ENCODE measurements around the gene ZNF516. TPM values are rescaled to one million over a fixed set of nuclear protein-coding genes. Genes with fewer than 3 reads are reported as not detected.

The ZNF516 gene
- total and polyA plus RNA-seq, 2 experiments from 2014 or later = 17.8 to 29.4 TPM

- H2AFZ ChIP-seq = no peak overlapping the region
- H3K9ac ChIP-seq = no peak overlapping the region
- H3F3A ChIP-seq (ENCODE audit: insufficient read depth) = no peaks in the 10 kb centered on the region
- H3K4me3 ChIP-seq = no peak overlapping the region
- in situ Hi-C loops (cut with MboI) = no loop called here
- DNase-seq = no peak
- no peaks in the 10 kb centered on the region for H3K9me3 ChIP-seq (ENCODE audit: low read depth)
- no peak overlapping the region for H3K4me2 ChIP-seq (ENCODE audit: unreplicated experiment)
- peaks cover 72% of the 10 kb centered on the region for H3K79me2 ChIP-seq (ENCODE audit: insufficient read depth)
- 79 to 85% methylated on average over 9 of the region's 9 CpGs for WGBS, 2 experiments (ENCODE audit: low coverage in 1 of 2, low lambda C conversion rate in 2 of 2, missing lambda C conversion rate in 2 of 2)
- H3K27ac ChIP-seq = no peak overlapping the region
- H3K4me1 ChIP-seq (ENCODE audit: insufficient read depth) = no peaks in the 10 kb centered on the region
- H3K27me3 ChIP-seq (replicated peaks; ENCODE audit: insufficient read depth) = no peaks in the 10 kb centered on the region
- no peaks in the 10 kb centered on the region for H3K36me3 ChIP-seq (ENCODE audit: low read depth)
- no peaks in the 10 kb centered on the region for H3K9me2 ChIP-seq (ENCODE audit: insufficient read depth)
- H4K20me1 ChIP-seq (ENCODE audit: insufficient read depth) = peaks cover 23% of the 10 kb centered on the region; the same call in 1 of the 2 replicates
- TF ChIP-seq EZH2phosphoT487 (IDR thresholded peaks at IDR 0.05; ENCODE audit: insufficient read depth, low read depth) (no peak), EZH2 (IDR thresholded peaks at IDR 0.05; ENCODE audit: insufficient read depth, poor library complexity, severe bottlenecking) (no peak)
Measured at GRCh38 chr18:76388891-76389423, 106.1 kb downstream of the ZNF516 start.

DNA sequence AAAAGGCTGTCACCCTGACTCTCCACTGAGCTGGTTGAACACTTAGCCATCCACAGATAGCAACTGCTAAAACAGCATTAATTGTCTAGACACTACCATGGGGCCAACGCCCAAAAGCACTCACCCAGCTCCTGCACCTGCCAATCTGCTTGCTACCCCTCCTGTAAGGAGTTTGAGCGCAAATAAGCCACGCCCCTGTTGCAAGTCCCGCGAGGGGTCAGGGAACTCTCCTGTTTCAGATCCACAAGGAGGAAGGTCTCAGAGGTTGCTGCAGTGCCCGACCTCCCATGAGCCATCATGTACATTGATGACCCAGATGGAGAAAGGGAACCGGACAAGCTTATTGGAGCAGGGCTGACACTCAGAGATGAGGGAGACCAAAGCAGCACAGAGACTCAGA is 106.8 kb downstream of the ZNF516 start:
- 97 to 98% methylated on average over 7 of the region's 7 CpGs for WGBS, 2 experiments (ENCODE audit: low coverage in 1 of 2, low lambda C conversion rate in 2 of 2, missing lambda C conversion rate in 2 of 2)
- no peak for TF ChIP-seq EZH2 (IDR thresholded peaks at IDR 0.05; ENCODE audit: insufficient read depth, poor library complexity, severe bottlenecking)
- no peak for TF ChIP-seq EZH2phosphoT487 (IDR thresholded peaks at IDR 0.05; ENCODE audit: insufficient read depth, low read depth)
- no peaks in the 10 kb centered on the region for H3F3A ChIP-seq (ENCODE audit: insufficient read depth)
- in situ Hi-C loops (cut with MboI) = no loop called here
- no peaks in the 10 kb centered on the region for H3K4me1 ChIP-seq (ENCODE audit: insufficient read depth)
- no peak overlapping the region for H3K9ac ChIP-seq
- peaks cover 23% of the 10 kb centered on the region; the same call in 1 of the 2 replicates for H4K20me1 ChIP-seq (ENCODE audit: insufficient read depth)
- peaks cover 76% of the 10 kb centered on the region for H3K79me2 ChIP-seq (ENCODE audit: insufficient read depth)
- no peak for DNase-seq
- no peak overlapping the region for H3K4me3 ChIP-seq
- H3K9me3 ChIP-seq (ENCODE audit: low read depth) = no peaks in the 10 kb centered on the region
- H3K4me2 ChIP-seq (ENCODE audit: unreplicated experiment) = no peak overlapping the region
- H3K9me2 ChIP-seq (ENCODE audit: insufficient read depth) = no peaks in the 10 kb centered on the region
- no peaks in the 10 kb centered on the region for H3K27me3 ChIP-seq (replicated peaks; ENCODE audit: insufficient read depth)
- no peak overlapping the region for H2AFZ ChIP-seq
- H3K36me3 ChIP-seq (ENCODE audit: low read depth) = no peaks in the 10 kb centered on the region
- H3K27ac ChIP-seq = no peak overlapping the region

- H4K20me1 ChIP-seq (ENCODE audit: insufficient read depth) = peaks cover 23% of the 10 kb centered on the region; the same call in 1 of the 2 replicates
- no peaks in the 10 kb centered on the region for H3F3A ChIP-seq (ENCODE audit: insufficient read depth)
- no peak for TF ChIP-seq EZH2phosphoT487 (IDR thresholded peaks at IDR 0.05; ENCODE audit: insufficient read depth, low read depth)
- TF ChIP-seq EZH2 (IDR thresholded peaks at IDR 0.05; ENCODE audit: insufficient read depth, poor library complexity, severe bottlenecking) = no peak
- no peak overlapping the region for H3K4me3 ChIP-seq
- H3K36me3 ChIP-seq (ENCODE audit: low read depth) = no peaks in the 10 kb centered on the region
- no peaks in the 10 kb centered on the region for H3K9me3 ChIP-seq (ENCODE audit: low read depth)
- no peak overlapping the region for H3K9ac ChIP-seq
- no peak overlapping the region for H3K4me2 ChIP-seq (ENCODE audit: unreplicated experiment)
- H3K79me2 ChIP-seq (ENCODE audit: insufficient read depth) = peaks cover 83% of the 10 kb centered on the region
- no peaks in the 10 kb centered on the region for H3K4me1 ChIP-seq (ENCODE audit: insufficient read depth)
- in situ Hi-C loops (cut with MboI) = no loop called here
- 98 to 99% methylated on average over 8 of the region's 8 CpGs for WGBS, 2 experiments (ENCODE audit: low coverage in 1 of 2, low lambda C conversion rate in 2 of 2, missing lambda C conversion rate in 2 of 2)
- no peak overlapping the region for H3K27ac ChIP-seq
- DNase-seq = no peak
- H3K9me2 ChIP-seq (ENCODE audit: insufficient read depth) = no peaks in the 10 kb centered on the region
- H3K27me3 ChIP-seq (replicated peaks; ENCODE audit: insufficient read depth) = no peaks in the 10 kb centered on the region
- no peak overlapping the region for H2AFZ ChIP-seq
Measured at GRCh38 chr18:76387608-76388007, 107.4 kb downstream of the ZNF516 start.

DNA sequence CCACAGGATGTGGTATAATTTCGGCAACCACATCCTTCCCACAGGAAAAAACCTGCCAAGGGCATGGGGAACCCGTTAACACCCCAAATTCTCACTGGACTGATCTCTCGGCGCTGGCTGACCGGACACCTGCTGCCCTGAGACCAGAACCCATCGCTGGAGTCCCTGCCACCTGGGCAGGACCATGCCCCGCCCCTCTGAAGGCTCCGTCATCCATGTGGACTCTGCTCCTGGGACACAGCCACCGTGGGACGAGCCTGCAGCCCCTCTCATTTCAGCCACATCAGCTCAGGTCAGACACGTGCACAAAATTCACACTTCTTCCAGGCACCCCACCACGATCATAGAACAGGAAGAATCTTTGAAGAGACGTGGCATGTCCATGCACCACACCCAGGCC is 108.2 kb downstream of the ZNF516 start:
- WGBS, 2 experiments (ENCODE audit: low coverage in 1 of 2, low lambda C conversion rate in 2 of 2, missing lambda C conversion rate in 2 of 2) = 94 to 95% methylated on average over 13 of the region's 13 CpGs
- Histone ChIP-seq H4K20me1 (ENCODE audit: insufficient read depth) (peaks cover 19% of the 10 kb centered on the region; the same call in 1 of the 2 replicates), H3K9me3 (ENCODE audit: low read depth) (no peaks in the 10 kb centered on the region), H3K4me2 (ENCODE audit: unreplicated experiment) (no peak overlapping the region), H3K9ac (no peak overlapping the region), H3K36me3 (ENCODE audit: low read depth) (no peaks in the 10 kb centered on the region), H3K4me1 (ENCODE audit: insufficient read depth) (no peaks in the 10 kb centered on the region), H3K9me2 (ENCODE audit: insufficient read depth) (no peaks in the 10 kb centered on the region), H3F3A (ENCODE audit: insufficient read depth) (no peaks in the 10 kb centered on the region), H3K79me2 (ENCODE audit: insufficient read depth) (peaks cover 89% of the 10 kb centered on the region), H3K27me3 (replicated peaks; ENCODE audit: insufficient read depth) (no peaks in the 10 kb centered on the region), H2AFZ (no peak overlapping the region), H3K27ac (no peak overlapping the region), H3K4me3 (no peak overlapping the region)
- DNase-seq = no peak
- in situ Hi-C loops (cut with MboI) = no loop called here
- no peak for TF ChIP-seq EZH2phosphoT487 (IDR thresholded peaks at IDR 0.05; ENCODE audit: insufficient read depth, low read depth)
- no peak for TF ChIP-seq EZH2 (IDR thresholded peaks at IDR 0.05; ENCODE audit: insufficient read depth, poor library complexity, severe bottlenecking)

All from GM23248 (cell line).